Inflammatory macrophage treated with lipopolysaccharide for 1 hour (primary cell): ENCODE results near the gene CCDC88A.
"Not testable (repeated sequence)": the region's sequence is repeated elsewhere in the genome, so short reads cannot be mapped to it uniquely, and the experiment has no call there.

ENCODE experiments used
- DNase-seq, 2 donors: peaks; one replicate each; pipeline ENCODE4 v3.0.0-alpha.2; 2020 to 2022

Gene CCDC88A

GRCh38 chr2:55419679-55420438 lies at the start of gene CCDC88A:
CCDC88A (minus strand) TSS chr2:55419856; CDS start chr2:55419079, 777 bp downstream.
- peak; percentile 91 to 96 for DNase-seq

- no peak for DNase-seq
Observed at GRCh38 chr2:55461679-55462078, 42.0 kb upstream of the CCDC88A start.

GRCh38 chr2:55460562-55460961 lies 40.9 kb upstream of the CCDC88A start:
- peak; percentile 42 to 55 for DNase-seq

- DNase-seq: peak in 1 of 2 donors; percentile 13
Observed at GRCh38 chr2:55459714-55460274, 40.1 kb upstream of the CCDC88A start.

GRCh38 chr2:55459279-55459678 lies 39.6 kb upstream of the CCDC88A start:
- no peak for DNase-seq

- DNase-seq: no peak
Observed at GRCh38 chr2:55454121-55454520, 34.5 kb upstream of the CCDC88A start.

GRCh38 chr2:55452879-55453278 lies 33.2 kb upstream of the CCDC88A start:
- no peak for DNase-seq

GRCh38 chr2:55451699-55452098 lies 32.0 kb upstream of the CCDC88A start:
- no peak for DNase-seq

- DNase-seq: not testable (repeated sequence)
Observed at GRCh38 chr2:55450014-55450413, 30.4 kb upstream of the CCDC88A start.

GRCh38 chr2:55442045-55442760 lies 22.5 kb upstream of the CCDC88A start:
- DNase-seq: not testable (repeated sequence)

- no peak for DNase-seq
Observed at GRCh38 chr2:55441280-55441892, 21.7 kb upstream of the CCDC88A start.

GRCh38 chr2:55439101-55439397 lies 19.4 kb upstream of the CCDC88A start:
- DNase-seq: no peak

GRCh38 chr2:55438391-55439100 lies 18.9 kb upstream of the CCDC88A start:
- no peak for DNase-seq

- no peak for DNase-seq
Observed at GRCh38 chr2:55437515-55438390, 18.1 kb upstream of the CCDC88A start.

GRCh38 chr2:55431982-55432627 lies 12.4 kb upstream of the CCDC88A start:
- DNase-seq: peak; percentile 52 to 59

- peak; percentile 70 to 87 for DNase-seq
Observed at GRCh38 chr2:55430211-55430975, 10.7 kb upstream of the CCDC88A start.

GRCh38 chr2:55428258-55428657 lies 8.6 kb upstream of the CCDC88A start:
- DNase-seq: no peak

GRCh38 chr2:55425431-55425831 lies 5.8 kb upstream of the CCDC88A start:
- DNase-seq: peak; percentile 75 to 91

GRCh38 chr2:55422876-55423665 lies 3.4 kb upstream of the CCDC88A start:
- DNase-seq: peak; percentile 30 to 41

GRCh38 chr2:55421326-55421725 lies 1.7 kb upstream of the CCDC88A start:
- DNase-seq: no peak
